Activated CD4-positive, alpha-beta T cell treated with anti-CD3 and anti-CD28 coated beads for 1 hour (primary cell): ENCODE measurements around the gene RFX8.
"Not testable (repeated sequence)": the region's sequence is repeated elsewhere in the genome, so short reads cannot be mapped to it uniquely, and the experiment has no call there.

Source experiments
- DNase-seq: peaks from one replicate; pipeline ENCODE4 v3.0.0-alpha.2; 2020

RFX8 gene

GRCh38 chr2:101485856-101486255 is 10.9 kb upstream of the RFX8 start:
- no peak for DNase-seq

GRCh38 chr2:101480764-101481163 is 5.9 kb upstream of the RFX8 start:
- DNase-seq = no peak

DNA sequence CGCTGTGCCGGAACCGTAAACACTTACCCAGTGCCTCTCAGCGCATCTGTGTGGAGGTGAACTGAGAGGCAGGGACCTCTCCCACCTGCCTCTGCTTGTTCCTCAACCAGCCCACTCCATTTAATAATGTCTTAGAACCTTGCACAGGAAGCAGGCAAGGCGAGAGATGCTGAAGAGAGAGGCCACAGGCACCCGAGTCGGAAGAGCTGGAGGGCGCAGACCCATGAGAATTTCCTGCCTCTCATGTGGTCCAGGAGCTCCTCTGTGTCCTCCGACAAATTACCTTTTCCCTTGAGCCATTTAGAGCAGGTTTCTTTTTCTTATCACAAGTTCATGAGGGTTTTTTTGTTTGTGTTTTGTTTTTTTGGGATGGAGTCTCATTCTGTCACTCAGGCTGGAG is 4.9 kb upstream of the RFX8 start:
- DNase-seq = no peak

DNA sequence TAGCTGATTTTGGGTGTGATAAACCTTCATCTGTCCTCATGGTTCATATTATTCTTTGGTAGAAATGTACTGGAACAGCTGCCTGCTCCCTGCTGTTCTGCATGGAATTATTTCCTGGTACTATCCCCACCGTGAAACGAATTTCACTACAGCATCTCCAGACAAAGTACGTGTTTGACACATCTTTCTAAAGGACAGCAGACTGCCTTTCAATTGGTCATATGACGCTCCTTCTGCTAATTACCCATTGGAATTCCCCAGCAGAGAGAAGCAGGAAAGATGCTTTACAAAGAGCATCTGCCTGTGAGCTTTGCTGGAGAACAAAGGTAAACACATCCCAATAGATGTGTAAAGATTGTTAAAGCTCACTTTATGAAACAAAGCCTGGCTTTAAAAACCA is 4.4 kb upstream of the RFX8 start:
- no peak for DNase-seq

DNA sequence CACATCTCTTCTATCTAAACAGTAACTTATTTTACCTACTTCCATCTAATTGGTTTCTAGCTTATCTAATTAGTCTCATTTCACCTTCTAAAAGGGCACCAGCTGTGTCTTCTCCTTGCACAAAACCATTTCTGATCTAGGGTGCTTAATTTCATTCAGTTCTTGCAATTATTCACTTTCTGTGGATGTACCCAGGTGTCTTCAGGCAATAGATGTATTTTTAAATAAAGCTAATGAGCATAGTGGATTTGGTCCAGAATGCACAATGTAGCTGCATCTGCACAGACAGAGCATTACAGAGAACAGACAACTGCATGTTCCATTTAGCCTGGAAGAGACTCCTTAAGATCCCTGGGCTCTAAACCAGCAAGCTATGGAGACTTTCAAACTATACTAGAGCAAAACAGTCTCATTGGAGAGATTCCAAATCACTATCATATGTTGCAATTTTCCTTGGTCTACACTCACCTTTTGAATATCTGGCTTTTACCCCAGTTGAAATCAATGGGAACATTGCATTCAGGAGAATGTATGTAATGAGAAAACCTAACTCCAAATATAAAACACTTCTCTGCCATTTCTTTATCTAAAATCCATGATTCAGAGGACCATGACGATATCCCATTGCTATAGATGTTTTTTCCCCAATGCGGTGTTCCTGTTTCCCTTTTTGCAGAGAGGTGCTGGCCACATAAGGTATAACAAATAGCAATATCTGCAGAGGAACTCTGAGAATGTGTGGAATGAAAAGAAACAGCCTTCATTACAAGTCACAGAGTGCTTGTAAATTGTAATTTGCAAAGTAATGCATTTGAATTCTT is 3.5 kb upstream of the RFX8 start:
- no peak for DNase-seq

DNA sequence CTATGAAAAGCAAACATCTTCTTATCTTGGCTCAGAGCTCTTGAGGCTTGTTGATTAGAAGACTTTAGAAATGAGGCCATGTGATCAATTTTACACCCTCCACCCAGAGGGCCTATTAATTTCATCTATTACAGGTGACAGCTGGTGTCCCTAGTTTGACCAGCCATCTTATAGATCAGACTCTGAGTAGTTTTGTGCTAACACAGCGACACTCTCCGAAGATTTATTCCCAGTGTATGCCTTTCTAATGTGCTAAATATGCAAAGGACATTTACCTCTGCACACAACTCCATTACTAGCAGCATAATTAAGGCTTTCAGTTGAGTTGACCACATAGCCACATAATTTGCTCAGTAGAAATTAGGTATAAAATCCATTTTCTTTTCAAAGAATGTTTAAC is 2.6 kb upstream of the RFX8 start:
- DNase-seq = no peak

- no peak for DNase-seq
These were observed 1.8 kb upstream of the RFX8 start for GRCh38 chr2:101476605-101477208.

DNA sequence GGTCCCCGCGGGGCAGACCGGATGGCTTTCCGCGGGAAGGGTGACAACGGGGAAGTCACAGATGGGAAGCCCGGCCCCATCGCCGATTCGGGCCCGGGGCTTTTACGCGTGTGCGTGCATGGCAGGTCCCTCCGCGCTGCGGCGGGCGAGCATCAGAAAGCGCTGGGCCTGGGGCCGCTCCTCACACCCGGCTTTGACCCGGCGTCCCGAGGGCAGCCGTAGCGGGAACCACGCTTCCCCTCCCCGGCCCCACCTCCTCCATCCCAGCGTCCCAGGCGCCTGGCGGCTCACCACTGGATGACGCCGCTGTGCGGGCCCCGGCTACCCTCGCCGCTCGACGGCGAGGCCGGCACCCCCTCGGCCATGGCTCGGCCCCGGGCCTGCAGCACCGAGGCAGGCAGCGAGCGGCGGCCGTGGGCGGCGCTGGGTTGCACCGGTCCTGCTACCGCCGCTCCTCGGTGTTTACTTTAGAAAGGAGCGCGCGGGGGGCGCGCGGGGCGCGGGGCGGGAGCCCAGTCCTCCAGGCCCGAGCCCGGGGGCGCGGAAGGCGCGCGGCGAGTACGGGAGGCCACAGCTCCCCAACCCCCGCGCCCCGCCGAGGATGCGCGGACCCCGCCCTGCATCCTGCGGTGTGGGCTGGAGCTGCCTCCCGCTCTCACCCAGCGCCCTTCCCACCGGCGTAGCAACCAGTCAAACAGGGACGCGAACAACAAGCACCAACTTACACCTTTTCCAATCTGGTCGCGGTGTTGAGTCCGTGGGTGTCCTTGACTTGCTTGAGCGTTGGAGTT is 806 bp downstream of the RFX8 start:
- DNase-seq = no peak

- DNase-seq = no peak
These were observed 1.4 kb downstream of the RFX8 start for GRCh38 chr2:101473591-101473910.

DNA sequence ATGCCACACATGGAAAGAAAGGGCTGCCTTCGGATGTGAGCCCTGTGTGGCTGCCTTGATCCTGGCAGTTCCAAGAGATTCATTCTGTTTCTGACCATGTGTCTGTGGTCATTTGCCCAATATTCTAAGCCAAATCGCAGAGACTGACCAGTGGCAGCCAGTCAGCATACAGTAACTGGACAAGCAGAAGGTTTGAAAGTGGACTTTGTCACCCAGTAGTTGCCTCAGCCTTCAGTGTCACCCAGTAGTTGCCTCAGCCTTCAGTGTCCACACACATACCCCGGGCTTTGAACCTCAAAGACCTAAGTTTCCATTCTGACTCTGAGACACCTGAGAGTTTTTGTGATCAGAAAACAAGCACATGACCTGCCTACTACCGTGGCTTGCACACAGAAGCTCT is 5.0 kb downstream of the RFX8 start:
- DNase-seq = no peak

DNA sequence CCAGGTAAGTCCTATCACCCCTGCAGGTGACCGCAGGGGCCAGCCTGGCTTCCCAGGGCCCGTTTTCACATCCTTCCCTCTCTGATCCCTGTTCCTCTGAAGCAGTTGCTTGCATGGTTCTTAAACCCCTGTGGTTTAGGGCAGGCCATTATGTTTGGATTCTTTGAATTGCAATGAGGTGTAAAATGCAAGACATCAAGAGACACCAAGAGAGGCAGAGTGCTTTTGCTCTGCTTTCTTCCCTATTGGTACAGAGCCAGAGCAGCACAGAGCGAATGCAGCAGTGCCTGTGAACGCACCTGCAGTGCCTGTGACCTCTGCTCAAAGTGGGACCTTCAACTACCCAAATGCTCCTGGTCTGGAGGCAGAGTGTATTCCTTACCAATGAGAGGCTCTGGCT is 7.6 kb downstream of the RFX8 start:
- DNase-seq = no peak

- DNase-seq = no peak
These were observed 8.5 kb downstream of the RFX8 start for GRCh38 chr2:101466426-101466825.

- no peak for DNase-seq
These were observed 10.1 kb downstream of the RFX8 start for GRCh38 chr2:101464841-101465240.

GRCh38 chr2:101463911-101464641 is 10.8 kb downstream of the RFX8 start:
- no peak for DNase-seq

DNA sequence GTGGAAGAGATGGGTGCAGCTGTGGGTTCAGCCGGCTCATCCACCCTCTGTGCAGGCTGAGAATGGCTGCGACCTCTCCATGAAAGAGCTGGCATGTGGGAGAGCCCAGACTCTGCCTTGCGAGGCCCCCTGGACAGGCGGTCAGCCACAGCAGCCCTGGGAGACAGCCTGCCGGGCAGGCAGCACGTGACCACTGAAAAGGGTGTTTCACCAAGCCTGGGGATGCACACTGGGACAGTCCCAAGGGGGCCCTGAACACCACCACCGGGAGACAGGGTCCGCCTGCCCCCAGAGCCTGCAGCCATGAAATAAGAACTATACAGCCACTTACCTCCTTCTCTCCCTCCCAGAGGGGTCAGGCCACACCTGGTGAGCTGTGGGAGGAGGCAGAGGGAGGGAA is 11.5 kb downstream of the RFX8 start:
- DNase-seq = no peak

DNA sequence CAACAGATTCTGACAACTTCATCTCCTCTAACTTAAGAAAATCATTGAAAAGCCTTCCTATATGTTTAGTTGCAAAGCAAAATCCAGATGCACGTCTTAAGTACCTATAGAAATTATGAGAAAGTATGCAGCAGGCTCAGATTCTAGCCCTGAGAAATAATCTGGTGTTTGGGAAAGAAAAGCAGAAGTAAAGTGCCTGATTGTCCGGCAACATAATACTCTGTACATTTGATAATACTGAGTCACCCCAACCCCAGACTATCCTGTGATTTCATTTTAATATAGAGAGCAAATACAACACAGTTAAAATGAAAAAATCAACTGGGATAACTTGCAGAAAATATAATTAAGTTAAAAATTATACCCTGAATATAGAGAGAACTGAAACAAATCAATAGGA is 13.5 kb downstream of the RFX8 start:
- no peak for DNase-seq

- not testable (repeated sequence) for DNase-seq
These were observed 20.5 kb downstream of the RFX8 start for GRCh38 chr2:101454408-101454807.

GRCh38 chr2:101450965-101451364 is 23.9 kb downstream of the RFX8 start:
- DNase-seq = no peak

- DNase-seq = no peak
These were observed 28.0 kb downstream of the RFX8 start for GRCh38 chr2:101446869-101447268.

GRCh38 chr2:101442667-101443061 is 32.2 kb downstream of the RFX8 start:
- no peak for DNase-seq

- DNase-seq = no peak
These were observed 32.8 kb downstream of the RFX8 start for GRCh38 chr2:101442042-101442666.

GRCh38 chr2:101440127-101440738 is 34.7 kb downstream of the RFX8 start:
- no peak for DNase-seq

- no peak for DNase-seq
These were observed 35.2 kb downstream of the RFX8 start for GRCh38 chr2:101439716-101440115.
